MM.1S (cell line): ENCODE results near the gene VPS26B.

Experiments
- EZH2 ChIP-seq: fragments of 300-600 bp; sonication (generic); optimal IDR thresholded peaks from 2 replicates; pipeline ENCODE3; 2017; ENCODE audit warnings: low read depth, mild to moderate bottlenecking, antibody characterized with exemption, low read length, mixed read lengths
- EZH2phosphoT487 ChIP-seq: fragments of 300-600 bp; sonication (generic); IDR thresholded peaks from 2 replicates; pipeline ENCODE4 v1.6.1; 2018; ENCODE audit warnings: antibody characterized with exemption, low read length
- TF ChIP-seq, protein P1 (sequence below): fragments of 300-600 bp; sonication (generic); IDR thresholded peaks from 2 replicates; pipeline ENCODE4 v1.5.1; 2016; ENCODE audit warnings: antibody characterized with exemption, low read length, mixed read lengths

DNA sequence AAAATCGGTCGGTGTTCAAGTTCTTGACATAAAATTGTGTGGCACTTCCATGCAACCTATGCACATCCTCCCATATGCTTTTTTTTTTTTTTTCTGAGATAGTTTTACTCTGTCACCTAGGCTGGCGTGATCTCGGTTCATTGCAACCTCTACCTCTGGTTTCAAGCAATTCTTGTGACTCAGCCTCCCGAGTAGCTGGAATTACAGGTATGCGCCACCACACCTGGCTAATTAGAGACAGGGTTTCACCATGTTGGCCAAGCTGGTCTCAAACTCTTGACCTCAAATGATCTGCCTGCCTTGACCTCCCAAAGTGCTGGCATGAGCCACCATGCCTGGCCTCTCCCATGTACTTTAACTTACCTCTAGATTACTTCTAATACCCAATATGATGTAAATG, 66.7 kb downstream of the VPS26B start:
- TF ChIP-seq, protein P1, sequence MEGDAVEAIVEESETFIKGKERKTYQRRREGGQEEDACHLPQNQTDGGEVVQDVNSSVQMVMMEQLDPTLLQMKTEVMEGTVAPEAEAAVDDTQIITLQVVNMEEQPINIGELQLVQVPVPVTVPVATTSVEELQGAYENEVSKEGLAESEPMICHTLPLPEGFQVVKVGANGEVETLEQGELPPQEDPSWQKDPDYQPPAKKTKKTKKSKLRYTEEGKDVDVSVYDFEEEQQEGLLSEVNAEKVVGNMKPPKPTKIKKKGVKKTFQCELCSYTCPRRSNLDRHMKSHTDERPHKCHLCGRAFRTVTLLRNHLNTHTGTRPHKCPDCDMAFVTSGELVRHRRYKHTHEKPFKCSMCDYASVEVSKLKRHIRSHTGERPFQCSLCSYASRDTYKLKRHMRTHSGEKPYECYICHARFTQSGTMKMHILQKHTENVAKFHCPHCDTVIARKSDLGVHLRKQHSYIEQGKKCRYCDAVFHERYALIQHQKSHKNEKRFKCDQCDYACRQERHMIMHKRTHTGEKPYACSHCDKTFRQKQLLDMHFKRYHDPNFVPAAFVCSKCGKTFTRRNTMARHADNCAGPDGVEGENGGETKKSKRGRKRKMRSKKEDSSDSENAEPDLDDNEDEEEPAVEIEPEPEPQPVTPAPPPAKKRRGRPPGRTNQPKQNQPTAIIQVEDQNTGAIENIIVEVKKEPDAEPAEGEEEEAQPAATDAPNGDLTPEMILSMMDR, result no peak
- TF ChIP-seq EZH2phosphoT487 (no peak), EZH2 (no peak)
